GM12891 (cell line): ENCODE data around the gene RAB26.

Source experiments
- POLR2A ChIP-seq: IDR thresholded peaks from 2 replicates; pipeline ENCODE4 v1.6.1; 2011; ENCODE audit warnings: low read depth, low read length, control low read depth
- POLR2AphosphoS5 ChIP-seq: IDR thresholded peaks from 2 replicates; pipeline ENCODE4 v1.6.1; 2011; ENCODE audit warnings: low read depth, low read length, control low read depth
- POU2F2 ChIP-seq: IDR thresholded peaks from 2 replicates; pipeline ENCODE4 v1.6.1; 2011; ENCODE audit warnings: low read depth, mild to moderate bottlenecking, control low read depth, low read length, moderate library complexity
- SPI1 ChIP-seq: IDR thresholded peaks from 2 replicates; pipeline ENCODE4 v1.6.1; 2011; ENCODE audit warnings: low read depth, low read length, control low read depth
- TAF1 ChIP-seq: IDR thresholded peaks from 2 replicates; pipeline ENCODE4 v1.6.1; 2011; ENCODE audit warnings: low read depth, low read length, control low read depth

GRCh38 chr16:2186064-2186463 is 37.6 kb downstream of the RAB26 start:
- TF ChIP-seq TAF1 (no peak), POLR2A (no peak), SPI1 (no peak), POLR2AphosphoS5 (no peak), POU2F2 (no peak)
